Endodermal cell (in vitro differentiated cells): ENCODE measurements around the gene OXSR1. TPM values are rescaled to one million over a fixed set of nuclear protein-coding genes. Genes with fewer than 3 reads are reported as not detected.

Source experiments
- DNase-seq: peaks from one replicate; pipeline ENCODE4 v3.0.0-alpha.2; 2017
- H3K27ac ChIP-seq: 2 replicates; pipeline ENCODE4 v1.5.1; 2013; ENCODE audit warnings: mild to moderate bottlenecking, low read depth, low read length, moderate library complexity
- H3K27me3 ChIP-seq: 2 replicates; pipeline ENCODE4 v1.6.1; 2013; ENCODE audit warnings: mild to moderate bottlenecking, low read length, moderate library complexity; ENCODE audit not compliant: insufficient read depth, control insufficient read depth, poor library complexity, severe bottlenecking
- H3K36me3 ChIP-seq: 2 replicates; pipeline ENCODE4 v1.7.0; 2013; ENCODE audit warnings: mild to moderate bottlenecking, low read length, moderate library complexity; ENCODE audit not compliant: control insufficient read depth, insufficient read depth
- H3K4me1 ChIP-seq: one replicate; pipeline ENCODE4 v1.7.0; 2013; ENCODE audit warnings: low read length; ENCODE audit not compliant: control insufficient read depth, insufficient read depth
- H3K4me3 ChIP-seq: 2 replicates; pipeline ENCODE4 v1.5.1; 2013; ENCODE audit warnings: mild to moderate bottlenecking, low read length, moderate library complexity
- H3K9ac ChIP-seq: 2 replicates; pipeline ENCODE4 v1.6.1; 2013; ENCODE audit warnings: mild to moderate bottlenecking, low read length, moderate library complexity; ENCODE audit not compliant: poor library complexity, severe bottlenecking; ENCODE audit errors: extremely low read depth
- H3K9me3 ChIP-seq: 2 replicates; pipeline ENCODE4 v1.6.1; 2013; ENCODE audit warnings: mild to moderate bottlenecking, low read length, moderate library complexity; ENCODE audit not compliant: control insufficient read depth
- H3K27ac Mint-ChIP-seq: 2 replicates; pipeline ENCODE4 v1.8.0; 2020; ENCODE audit warnings: mixed read lengths
- H3K27me3 Mint-ChIP-seq: 2 replicates; pipeline ENCODE4 v1.8.0; 2021; ENCODE audit warnings: mild to moderate bottlenecking, mixed read lengths; ENCODE audit not compliant: insufficient read depth
- H3K36me3 Mint-ChIP-seq: 2 replicates; pipeline ENCODE4 v1.8.0; 2020; ENCODE audit warnings: low read depth, mixed read lengths
- H3K4me1 Mint-ChIP-seq: 2 replicates; pipeline ENCODE4 v1.8.0; 2020; ENCODE audit warnings: mixed read lengths
- H3K4me3 Mint-ChIP-seq: 2 replicates; pipeline ENCODE4 v1.8.0; 2020; ENCODE audit warnings: mild to moderate bottlenecking, moderate library complexity, mixed read lengths
- H3K9me3 Mint-ChIP-seq: 2 replicates; pipeline ENCODE4 v1.8.0; 2020; ENCODE audit warnings: mild to moderate bottlenecking, mixed read lengths
- CTCF ChIP-seq: fragments of 200-600 bp; sonication (generic); conservative IDR thresholded peaks from 2 replicates; pipeline ENCODE4 v1.5.0; 2021; ENCODE audit warnings: antibody characterized with exemption, mild to moderate bottlenecking
- WGBS, 2 experiments: methylation state at CpG; one replicate each; pipeline versions ENCODE4 v1.1.5 to v1.1.7; 2013; ENCODE audit warnings: missing lambda C conversion rate in 2 of 2, mixed read lengths in 1 of 2; ENCODE audit not compliant: insufficient coverage in 1 of 2, insufficient read length in 1 of 2; 5-methylcytosine and 5-hydroxymethylcytosine counted together
- total RNA-seq, 2 donors: library from RNA; stranded (reverse); fragmentation: NEBNext Ultra II Directional in 1 of 2; extraction: Animal tissue kit (Norgen Biotek cat#: 25700) in 1 of 2; gene quantifications; 2 replicates in 1 of 2; 3 replicates in 1 of 2; pipeline ENCODE4 v1.2.1, GENCODE V29; 2021

OXSR1 gene
- total RNA-seq, 2 donors from 2014 or later, result 41.9 to 55.5 TPM

- Histone ChIP-seq H3K27ac (no peak overlapping the region), H3K4me3 (no peak overlapping the region), H3K27me3 (no peaks in the 10 kb centered on the region), H3K4me1 (no peaks in the 10 kb centered on the region), H3K9ac (no peak overlapping the region), H3K9me3 (no peaks in the 10 kb centered on the region), H3K36me3 (peaks cover 71% of the 10 kb centered on the region)
- H3K4me1 Mint-ChIP-seq, result no peaks in the 10 kb centered on the region
- H3K36me3 Mint-ChIP-seq, result peaks cover 51% of the 10 kb centered on the region
- H3K4me3 Mint-ChIP-seq, result no peak overlapping the region
- peak overlapping the region; percentile 44 for H3K27ac Mint-ChIP-seq
- TF ChIP-seq CTCF, result no peak
- DNase-seq, result no peak
- no peaks in the 10 kb centered on the region for H3K9me3 Mint-ChIP-seq
- no peaks in the 10 kb centered on the region for H3K27me3 Mint-ChIP-seq
Measured at GRCh38 chr3:38247366-38248035, 82.2 kb downstream of the OXSR1 start.

GRCh38 chr3:38250198-38250597 lies 84.9 kb downstream of the OXSR1 start:
- Mint-ChIP-seq H3K4me3 (no peak overlapping the region), H3K27ac (no peak overlapping the region), H3K27me3 (no peaks in the 10 kb centered on the region), H3K36me3 (peaks cover 54% of the 10 kb centered on the region), H3K9me3 (no peaks in the 10 kb centered on the region), H3K4me1 (no peaks in the 10 kb centered on the region)
- Histone ChIP-seq H3K9ac (no peak overlapping the region), H3K9me3 (no peaks in the 10 kb centered on the region), H3K36me3 (peaks cover 89% of the 10 kb centered on the region), H3K27ac (no peak overlapping the region), H3K4me3 (no peak overlapping the region), H3K4me1 (no peaks in the 10 kb centered on the region), H3K27me3 (no peaks in the 10 kb centered on the region)
- TF ChIP-seq CTCF, result no peak
- WGBS, 2 experiments, result 93 to 100% methylated on average over 1 to 2 of the region's 2 CpGs
- DNase-seq, result no peak

- Histone ChIP-seq H3K4me3 (no peak overlapping the region), H3K4me1 (no peaks in the 10 kb centered on the region), H3K9ac (no peak overlapping the region), H3K9me3 (no peaks in the 10 kb centered on the region), H3K36me3 (peaks cover 91% of the 10 kb centered on the region), H3K27ac (no peak overlapping the region), H3K27me3 (no peaks in the 10 kb centered on the region)
- 95 to 96% methylated on average over 4 of the region's 4 CpGs for WGBS, 2 experiments
- Mint-ChIP-seq H3K36me3 (peaks cover 51% of the 10 kb centered on the region), H3K4me3 (no peak overlapping the region), H3K27ac (no peak overlapping the region), H3K9me3 (no peaks in the 10 kb centered on the region), H3K27me3 (no peaks in the 10 kb centered on the region), H3K4me1 (peaks cover 5% of the 10 kb centered on the region)
- peak; percentile 1 for TF ChIP-seq CTCF
- no peak for DNase-seq
Measured at GRCh38 chr3:38251197-38251596, 85.9 kb downstream of the OXSR1 start.
